Heart left ventricle (tissue), 16 donors: ENCODE measurements around the gene CHMP1A. TPM values are rescaled to one million over a fixed set of nuclear protein-coding genes. Genes with fewer than 3 reads are reported as not detected.
"Not testable (repeated sequence)": the region's sequence is repeated elsewhere in the genome, so short reads cannot be mapped to it uniquely, and the experiment has no call there.

Experiments
- ATAC-seq, 4 donors: fragments of 200-7000 bp; cut with Tn5 transposase; one replicate each; pipeline ENCODE4 v1.9.1; 2020 to 2022; ENCODE audit warnings: moderate library complexity in 4 of 4, mild to moderate bottlenecking in 3 of 4, moderate number of reproducible peaks in 1 of 4
- DNase-seq, 5 donors: peaks; one replicate each; pipeline ENCODE4 v3.0.0-alpha.2; 2020
- H3K27ac ChIP-seq, 12 donors: fragments of 200-600 bp; sonication (generic) in 4 of 12; one replicate each; pipeline versions ENCODE4 v1.5.0 to v1.8.0; 2016 to 2022; ENCODE audit warnings: mild to moderate bottlenecking in 2 of 12
- H3K27me3 ChIP-seq, 9 donors: fragments of 200-600 bp; sonication (generic) in 2 of 9; one replicate each; pipeline versions ENCODE4 v1.5.1 to v1.8.0; 2016 to 2022; ENCODE audit warnings: mild to moderate bottlenecking in 3 of 9
- H3K36me3 ChIP-seq, 9 donors: fragments of 200-600 bp; sonication (generic) in 2 of 9; one replicate each; pipeline versions ENCODE4 v1.5.0 to v1.8.0; 2018 to 2022; ENCODE audit warnings: mild to moderate bottlenecking in 2 of 9
- H3K4me1 ChIP-seq, 12 donors: fragments of 200-600 bp; sonication (generic) in 4 of 12; one replicate each; pipeline versions ENCODE4 v1.5.0 to v1.8.0; 2016 to 2022; ENCODE audit warnings: mild to moderate bottlenecking in 3 of 12
- H3K4me3 ChIP-seq, 12 donors: fragments of 200-600 bp; sonication (generic) in 4 of 12; one replicate each; pipeline versions ENCODE4 v1.5.0 to v1.8.0; 2017 to 2022; ENCODE audit warnings: mild to moderate bottlenecking in 9 of 12, moderate library complexity in 4 of 12
- H3K9me3 ChIP-seq, 12 donors: fragments of 200-600 bp; sonication (generic) in 4 of 12; one replicate each; pipeline versions ENCODE4 v1.5.0 to v1.8.0; 2016 to 2022; ENCODE audit warnings: mild to moderate bottlenecking in 1 of 12
- CTCF ChIP-seq, 12 donors: fragments of 200-600 bp; sonication (generic) in 4 of 12; IDR thresholded peaks; one replicate each; pipeline versions ENCODE4 v1.5.0 to v1.8.0; 2018 to 2022; ENCODE audit warnings: antibody characterized with exemption in 12 of 12, mild to moderate bottlenecking in 5 of 12
- POLR2A ChIP-seq, 2 donors: fragments of 450-650 bp; IDR thresholded peaks; one replicate each; pipeline ENCODE4 v1.6.1; 2017; ENCODE audit warnings: antibody characterized with exemption in 2 of 2, mild to moderate bottlenecking in 2 of 2, moderate library complexity in 2 of 2
- WGBS, 4 donors: extraction: QIAGEN DNeasy Blood & Tissue Kit in 2 of 4; methylation state at CpG; one replicate each; pipeline versions ENCODE4 v1.1.5 to v1.1.7; 2013 to 2018; 5-methylcytosine and 5-hydroxymethylcytosine counted together
- intact Hi-C, 10 donors: fragments of 100-400 bp; cut with DNase I; formaldehyde crosslinking; loops; one replicate each; pipeline versions ENCODE4 v1.11.1 to v1.14.2; 2022
- polyA plus RNA-seq, 2 donors: library from polyadenylated mRNA; stranded (reverse); fragments of 200-250 nt; gene quantifications; one replicate each; pipeline ENCODE4 v1.2.3, GENCODE V29; 2013
- total RNA-seq, 9 donors: library from RNA; depleted of rRNA in 2 of 9; stranded (reverse); fragments of >200 nt in 2 of 9; fragmentation: NEBNext Ultra II Directional in 3 of 9; extraction: Animal tissue kit (Norgen Biotek cat#: 25700) in 3 of 9; gene quantifications; one replicate each; pipeline versions ENCODE4 v1.1.0 to v1.2.4, GENCODE V29; 2016 to 2023
- donor health status: ischemic (EF 13 %, LVEDD 7.1; RV severe dilation, severe dysfunction).
- donor health status: healthy with polysubstance abuse.
- donor health status: DM: no; HTN: yes; CAD: no.
- donor health status: DM: no; HTN: no; CAD: no.
- donor health status: ischemic (EF 25% LVEDD 6.9; RV normal size, moderate dysfunction).
- donor health status: ischemic (EF 25% LVEDD 5.7; RV mildly dilated, moderate dysfunction).
- donor health status: healthy.
- donor health status: DM: yes; HTN: yes; CAD: no.
- donor health status: ischemic (EF 35%, LVEDD 5.7; RV mildly dilated, moderate dysfunction).
- donor health status: nonischemic (EF 11% LVEDD 7.7; RV severe dilation, severe dysfunction).
- donor health status: DM: yes; HTN: yes; CAD: no.
- donor health status: PGD.
- donor health status: ischemic (EF 29% LVEDD 5.4; RV normal size, mild dysfunction).
- donor health status: nonischemic (EF 23%, LVEDD 6.1; RV moderate dilation, normal function).

The CHMP1A gene
- total and polyA plus RNA-seq, 11 donors: 29.3 to 86.3 (median 44.6) TPM

GRCh38 chr16:89668790-89669158, 11.3 kb upstream of the CHMP1A start:
- no peaks in the 10 kb centered on the region for H3K4me1 ChIP-seq
- 74 to 83% (median 78%) methylated on average over 4 to 5 of the region's 5 CpGs for WGBS, 4 donors
- H3K4me3 ChIP-seq: no peak overlapping the region
- intact Hi-C loops: no loop called here
- H3K36me3 ChIP-seq: peaks cover 0 to 2% (median 0%) of the 10 kb centered on the region in 9 donors
- H3K9me3 ChIP-seq: no peaks in the 10 kb centered on the region
- H3K27ac ChIP-seq: no peak overlapping the region
- DNase-seq (no peak), ATAC-seq (no peak)
- H3K27me3 ChIP-seq: no peaks in the 10 kb centered on the region
- TF ChIP-seq POLR2A (IDR thresholded peaks at IDR 0.05) (no peak), CTCF (IDR thresholded peaks at IDR 0.05) (no peak)

GRCh38 chr16:89667633-89668032, 10.1 kb upstream of the CHMP1A start:
- no peak overlapping the region for H3K4me3 ChIP-seq
- TF ChIP-seq CTCF (IDR thresholded peaks at IDR 0.05): no peak
- TF ChIP-seq POLR2A (IDR thresholded peaks at IDR 0.05): no peak
- no peaks in the 10 kb centered on the region for H3K9me3 ChIP-seq
- peaks cover 0 to 7% (median 2%) of the 10 kb centered on the region in 9 donors for H3K36me3 ChIP-seq
- 77 to 86% (median 84%) methylated on average over 8 to 9 of the region's 9 CpGs for WGBS, 4 donors
- H3K27ac ChIP-seq: no peak overlapping the region
- ATAC-seq (no peak), DNase-seq (no peak)
- no peaks in the 10 kb centered on the region for H3K4me1 ChIP-seq
- H3K27me3 ChIP-seq: no peaks in the 10 kb centered on the region
- intact Hi-C loops: no loop called here

GRCh38 chr16:89667000-89667399, 9.5 kb upstream of the CHMP1A start:
- peak in 7 of 12 donors; percentile 6 to 29 (median 23) for TF ChIP-seq CTCF (IDR thresholded peaks at IDR 0.05)
- H3K27me3 ChIP-seq, H3K36me3 ChIP-seq, DNase-seq, H3K9me3 ChIP-seq, H3K4me1 ChIP-seq, H3K27ac ChIP-seq, H3K4me3 ChIP-seq, ATAC-seq, intact Hi-C loops: not testable (repeated sequence)
- WGBS, 4 donors: 34 to 62% (median 49%) methylated on average over 7 of the region's 7 CpGs

GRCh38 chr16:89664238-89664637, 6.7 kb upstream of the CHMP1A start:
- WGBS, 4 donors: 86 to 91% (median 89%) methylated on average over 10 to 11 of the region's 11 CpGs
- H3K4me3 ChIP-seq, H3K4me1 ChIP-seq, intact Hi-C loops, H3K9me3 ChIP-seq, H3K27me3 ChIP-seq, ATAC-seq, DNase-seq, H3K27ac ChIP-seq: not testable (repeated sequence)
- peaks cover 0 to 27% (median 11%) of the 10 kb centered on the region in 9 donors for H3K36me3 ChIP-seq

GRCh38 chr16:89661215-89661614, 3.7 kb upstream of the CHMP1A start:
- Histone ChIP-seq H3K36me3 (peaks cover 0 to 27% (median 11%) of the 10 kb centered on the region in 9 donors), H3K27me3 (no peaks in the 10 kb centered on the region), H3K27ac (no peak overlapping the region), H3K4me1 (peaks cover 5 to 23% (median 17%) of the 10 kb centered on the region in 12 donors), H3K9me3 (no peaks in the 10 kb centered on the region), H3K4me3 (no peak overlapping the region)
- ATAC-seq (no peak), DNase-seq (no peak)
- intact Hi-C loops: no loop called here
- WGBS, 4 donors: 83 to 90% (median 87%) methylated on average over 9 of the region's 9 CpGs
- TF ChIP-seq POLR2A (IDR thresholded peaks at IDR 0.05): no peak
- TF ChIP-seq CTCF (IDR thresholded peaks at IDR 0.05): no peak
